Measurements from ENCODE around the gene NOD2.

GRCh38 chr16:50718061-50718760 lies 24.8 kb downstream of the NOD2 start:
- TF ChIP-seq EP300 (IDR thresholded peaks at IDR 0.05) (no peak), POLR2A (IDR thresholded peaks at IDR 0.05) (no peak), CTCF (IDR thresholded peaks at IDR 0.05) (no peak), POLR2AphosphoS5 (IDR thresholded peaks at IDR 0.05) (no peak)

Measured in suprapubic skin (tissue), 4 donors.